Stimulated activated CD8-positive, alpha-beta memory T cell treated with anti-CD3 and anti-CD28 coated beads, Interleukin-2, amount 100 ng/mL, for 48 hours (primary cell): ENCODE data around the gene RPL36.
A peak's percentile ranks its signal among the peaks of the same experiment; 100 is the strongest.
"Not testable (repeated sequence)": the region's sequence is repeated elsewhere in the genome, so short reads cannot be mapped to it uniquely, and the experiment has no call there.

Source experiments
- DNase-seq, 2 donors: peaks; one replicate each; pipeline ENCODE4 v3.0.0-alpha.2; 2020; ENCODE audit warnings: low read depth in 2 of 2

Gene RPL36

DNA sequence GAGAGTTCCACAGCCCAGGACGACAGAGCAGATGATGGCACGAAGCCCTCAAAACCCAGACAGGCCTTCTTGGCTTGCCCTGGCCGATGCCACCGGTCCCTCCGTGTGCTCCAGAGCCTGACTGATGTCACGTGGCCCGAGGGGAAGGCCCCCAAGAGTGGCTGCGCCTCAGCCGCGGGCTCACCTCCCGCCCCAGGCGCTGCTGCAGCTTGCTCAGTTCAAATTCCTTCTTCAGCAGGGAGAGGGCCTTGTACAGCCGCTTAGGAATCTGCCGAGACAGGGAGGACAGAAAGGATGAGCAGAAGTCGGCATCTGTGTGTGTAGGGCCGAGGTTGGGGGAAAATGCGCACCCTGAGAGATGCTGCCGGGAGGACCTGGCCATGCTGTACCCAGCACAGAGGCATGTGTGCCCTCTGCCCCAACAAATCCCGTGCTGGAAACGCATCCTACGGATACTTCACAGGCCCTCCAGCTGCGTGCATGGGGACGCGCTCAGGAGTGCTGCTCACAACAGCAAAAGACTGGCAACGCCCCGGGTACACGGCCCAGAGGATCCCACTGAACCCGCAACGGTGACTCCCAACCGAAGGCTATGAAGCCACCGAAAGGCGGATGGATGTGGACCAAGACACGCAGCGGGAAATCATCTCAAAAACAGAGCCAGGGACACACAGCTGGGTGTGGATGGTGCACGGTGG is 16.9 kb downstream of the RPL36 start:
- DNase-seq = no peak

DNA sequence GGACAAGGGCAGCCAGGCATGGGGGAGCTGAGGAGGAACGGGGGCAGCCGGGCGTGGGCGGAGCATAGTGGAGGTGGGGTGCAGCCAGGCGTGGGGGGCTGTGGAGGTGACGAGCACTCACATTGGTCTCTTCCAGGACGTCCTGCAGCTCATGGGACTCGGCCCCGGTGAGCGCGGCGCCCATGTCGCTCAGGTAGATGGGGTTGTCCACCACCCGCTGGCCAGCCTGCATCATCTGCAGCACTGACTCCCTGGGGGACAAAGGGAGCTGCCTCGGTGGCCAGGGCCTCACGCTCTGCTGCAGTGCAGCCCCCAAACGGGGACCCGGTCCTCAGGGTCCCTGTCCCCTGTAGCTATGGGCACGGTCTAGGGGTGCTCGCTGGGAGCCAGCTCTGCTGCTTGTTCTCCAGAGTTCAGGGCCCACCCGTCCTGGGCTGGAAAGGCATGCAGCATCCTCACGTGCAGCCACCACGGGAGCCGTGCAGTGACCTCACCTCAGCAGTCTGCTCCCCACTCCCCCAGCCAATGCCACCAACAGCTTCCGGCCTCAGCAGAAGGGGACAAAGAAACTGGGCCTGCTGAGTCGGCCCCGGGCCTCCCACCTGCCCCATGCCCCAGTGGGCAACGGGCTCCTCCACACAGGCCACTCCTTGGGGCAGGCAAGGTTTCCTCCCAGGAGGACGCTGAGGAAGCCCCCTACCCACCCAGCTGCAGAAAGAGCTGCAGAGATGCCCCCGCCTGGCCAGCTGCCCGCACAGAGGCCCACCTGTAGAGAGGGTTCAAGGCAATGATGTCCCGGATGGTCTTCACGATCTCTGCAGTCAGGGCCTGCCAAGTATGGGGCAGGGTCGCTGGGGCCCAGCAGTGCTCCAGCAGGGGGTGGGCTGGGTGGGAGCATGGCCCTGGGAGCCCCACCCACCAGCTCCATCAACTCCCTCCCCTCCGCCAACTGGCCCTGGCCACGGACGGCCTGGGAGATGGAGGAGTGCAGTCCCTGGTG is 17.8 kb downstream of the RPL36 start:
- DNase-seq = no peak

DNA sequence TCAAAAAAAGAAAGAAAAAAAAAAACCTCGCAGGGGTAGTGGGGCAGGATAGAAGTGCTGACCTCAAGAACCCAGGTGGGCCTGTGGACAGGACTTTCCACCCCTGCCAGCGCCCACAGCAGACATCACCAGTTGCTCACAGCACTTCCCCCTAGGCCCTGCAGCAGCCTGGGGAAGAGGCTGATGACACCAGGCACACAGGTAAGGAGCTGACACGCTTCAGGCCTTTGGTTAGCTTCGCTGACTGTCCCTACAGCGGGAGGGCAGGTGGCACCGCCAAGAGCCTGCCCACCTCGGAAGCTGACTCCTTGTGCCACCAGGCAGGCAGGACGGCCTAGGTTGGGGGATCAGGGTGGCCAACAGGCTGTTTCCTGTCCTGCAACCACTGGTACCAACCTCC is 20.9 kb downstream of the RPL36 start:
- DNase-seq = no peak

DNA sequence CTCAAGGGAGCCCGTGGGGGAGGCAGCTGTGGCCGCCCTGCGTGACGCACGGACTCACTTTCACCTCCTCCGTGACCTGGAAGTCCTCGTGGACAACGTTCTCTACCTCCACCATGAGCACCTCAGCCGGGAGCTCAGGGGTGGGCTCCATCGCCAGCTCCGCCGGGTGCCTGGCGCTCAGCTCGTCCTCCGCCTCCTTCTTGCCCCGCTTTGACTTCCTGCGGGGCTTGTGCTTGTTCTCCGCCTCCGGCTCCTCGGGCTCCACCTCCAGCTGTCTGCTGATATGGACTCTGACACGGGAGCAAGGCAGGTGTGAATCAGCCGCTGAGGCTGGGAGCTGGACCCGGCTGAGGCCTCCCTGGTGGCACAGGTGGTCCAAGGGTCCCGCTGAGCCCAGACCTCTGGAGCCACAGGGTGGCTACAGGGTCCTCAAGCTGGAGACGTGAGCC is 21.6 kb downstream of the RPL36 start:
- no peak for DNase-seq

DNA sequence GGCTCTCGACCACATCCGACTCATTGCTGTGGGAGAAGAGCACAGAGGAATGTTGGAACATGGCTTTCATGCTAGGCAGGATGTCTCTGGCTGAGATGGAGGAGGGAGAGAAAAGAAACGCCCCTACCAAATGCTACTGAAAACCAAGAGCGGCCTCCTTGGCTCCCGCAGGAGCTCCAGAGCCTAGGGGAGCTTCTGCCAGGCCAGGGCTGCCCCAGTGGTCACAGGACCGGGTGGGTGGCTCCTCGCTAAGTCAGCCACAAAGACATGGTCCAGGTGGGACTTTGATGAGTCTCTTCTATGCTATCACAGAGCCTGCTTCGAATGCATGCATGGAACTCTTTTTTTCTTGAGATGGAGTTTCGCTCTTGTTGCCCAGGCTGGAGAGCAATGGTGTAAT is 23.1 kb downstream of the RPL36 start:
- DNase-seq = no peak

DNA sequence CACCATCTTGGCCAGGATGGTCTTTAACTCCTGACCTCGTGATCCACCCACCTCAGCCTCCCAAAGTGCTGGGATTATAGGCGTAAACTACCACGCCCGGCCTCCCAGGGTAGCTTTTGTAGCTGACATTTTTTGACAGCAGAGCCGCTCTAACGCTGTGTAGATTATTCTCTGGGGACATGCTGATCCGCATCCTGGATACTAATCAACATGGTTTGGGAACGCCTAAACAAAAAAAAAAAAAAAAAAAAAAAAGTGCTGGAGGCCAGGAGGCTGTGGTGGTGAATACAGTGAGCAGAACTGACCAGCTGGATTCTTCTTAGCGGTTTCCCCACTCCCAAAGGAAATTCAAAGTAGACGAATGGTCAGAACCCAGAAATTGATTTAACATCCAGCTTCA is 24.7 kb downstream of the RPL36 start:
- no peak for DNase-seq

DNA sequence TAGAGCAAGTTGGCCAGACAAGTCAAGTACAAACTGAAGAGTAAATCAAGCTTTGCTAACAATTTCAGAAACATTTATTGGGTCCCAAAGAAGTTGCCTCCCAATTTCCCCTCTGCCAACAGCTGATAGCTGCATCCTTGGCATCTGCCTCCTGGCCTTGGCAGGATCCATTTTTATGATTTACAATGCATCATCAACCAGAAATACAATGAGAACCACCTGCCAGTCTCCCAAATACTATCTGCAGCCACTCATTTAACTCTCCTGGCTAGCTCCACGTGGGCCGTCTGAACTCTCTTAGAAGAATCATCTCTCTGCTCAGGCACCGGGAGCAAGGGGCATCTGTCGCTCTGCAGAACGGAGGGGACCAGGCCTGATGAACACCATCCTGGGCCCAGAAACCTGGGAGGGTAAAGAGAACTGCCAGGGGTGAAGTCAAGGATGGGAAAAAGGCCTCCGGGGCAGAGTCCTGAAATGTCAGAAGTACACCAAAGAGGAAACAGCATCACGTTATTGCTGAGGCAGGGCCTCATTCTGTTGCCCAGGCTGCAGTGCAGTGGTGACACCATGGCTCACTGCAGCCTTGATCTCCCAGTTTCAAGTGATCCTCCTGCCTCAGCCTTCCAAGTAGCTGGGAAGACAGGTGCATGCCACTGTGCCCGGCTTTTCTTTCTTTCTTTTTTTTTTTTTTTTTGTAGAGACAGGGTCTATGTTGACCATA is 27.3 kb downstream of the RPL36 start:
- DNase-seq = no peak

DNA sequence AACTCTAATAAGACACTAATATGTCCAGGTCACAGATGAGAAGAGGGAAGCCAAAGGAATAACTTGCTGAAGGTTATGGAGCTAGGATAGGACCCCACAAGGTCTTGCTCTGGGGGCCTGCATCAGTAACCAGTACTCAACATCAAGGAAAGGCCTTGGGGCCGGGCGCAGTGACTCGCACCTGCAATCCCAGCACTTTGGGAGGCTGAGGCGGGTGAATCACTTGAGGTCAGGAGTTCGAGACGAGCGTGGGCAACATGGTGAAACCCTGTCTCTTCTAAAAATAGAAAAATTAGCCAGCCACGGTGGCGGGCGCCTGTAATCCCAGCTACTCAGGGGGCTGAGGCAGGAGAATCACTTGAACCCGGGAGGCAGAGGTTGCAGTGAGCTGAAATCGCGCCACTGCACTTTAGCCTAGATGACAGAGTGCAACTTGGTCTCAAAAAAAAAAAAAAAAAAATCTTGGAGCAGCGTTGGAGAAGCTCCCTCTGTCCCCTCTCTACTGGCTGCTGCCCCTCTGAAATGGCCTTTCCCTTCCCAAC is 28.0 kb downstream of the RPL36 start:
- peak in 1 of 2 donors; percentile 62 for DNase-seq

DNA sequence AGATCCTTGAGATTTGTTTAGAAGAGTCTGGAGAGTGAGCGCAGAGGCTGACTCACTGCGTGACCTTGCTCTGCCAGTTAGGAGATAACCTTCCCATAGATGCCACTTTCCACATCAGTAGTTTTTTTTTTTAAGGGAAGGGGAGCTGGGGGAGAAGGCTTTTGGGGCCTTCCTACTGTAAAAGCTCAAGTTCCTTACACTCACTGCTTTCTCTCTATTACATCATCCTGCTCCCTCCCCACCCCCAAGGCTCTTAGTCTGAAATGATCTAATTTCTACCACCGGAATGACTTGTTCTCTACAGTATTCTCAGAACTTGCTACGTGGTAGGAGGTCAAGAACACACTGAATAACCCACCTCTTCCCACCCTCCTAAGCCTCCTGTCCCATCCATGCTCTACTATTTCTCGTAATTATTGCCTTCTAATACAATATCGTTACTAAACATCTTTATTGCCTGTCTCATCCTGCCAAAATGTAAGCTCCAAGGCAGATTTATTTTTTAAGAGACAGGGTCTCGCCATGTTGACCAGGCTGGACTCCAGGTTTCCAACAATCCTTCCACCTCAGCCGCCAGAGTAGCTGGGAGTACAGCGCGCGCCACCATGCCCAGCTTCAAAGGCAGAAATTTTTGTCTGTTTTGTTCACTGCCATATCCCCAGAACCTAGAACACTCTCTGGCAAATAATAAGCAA is 28.6 kb downstream of the RPL36 start:
- peak in 1 of 2 donors; percentile 40 for DNase-seq

DNA sequence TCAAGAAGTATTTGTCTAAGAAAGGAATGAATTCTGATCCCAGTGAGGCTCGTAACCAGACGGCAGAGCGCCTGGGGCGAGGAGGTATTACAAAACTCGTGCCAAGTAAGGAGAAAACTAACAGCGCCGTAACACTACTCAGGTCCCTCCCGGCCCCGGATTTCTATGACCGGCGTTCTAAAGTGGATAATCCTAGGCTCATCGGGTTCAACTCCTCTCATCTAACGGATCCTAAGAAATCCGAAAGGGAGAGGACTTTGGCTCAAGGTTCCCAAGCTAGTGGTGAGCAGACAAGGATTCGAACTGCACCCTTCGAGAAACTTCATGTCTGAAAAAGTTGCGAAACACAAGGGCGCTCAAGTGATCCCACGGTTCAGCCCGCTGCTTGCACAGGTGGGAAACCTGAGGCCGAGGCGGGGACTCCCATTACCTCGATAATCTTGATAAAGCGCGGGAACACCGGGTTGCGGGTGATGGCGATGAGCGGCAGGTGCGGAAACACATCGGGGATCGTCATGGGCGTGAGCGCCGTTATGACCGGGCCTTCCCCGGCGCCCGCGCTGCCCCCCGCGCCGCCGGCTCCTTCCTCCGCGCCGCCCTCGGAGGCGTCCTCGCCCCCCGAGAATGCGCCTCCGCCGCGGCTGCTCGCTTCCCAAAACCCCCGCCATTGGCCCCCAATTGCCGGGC is 29.3 kb downstream of the RPL36 start:
- DNase-seq = no peak

DNA sequence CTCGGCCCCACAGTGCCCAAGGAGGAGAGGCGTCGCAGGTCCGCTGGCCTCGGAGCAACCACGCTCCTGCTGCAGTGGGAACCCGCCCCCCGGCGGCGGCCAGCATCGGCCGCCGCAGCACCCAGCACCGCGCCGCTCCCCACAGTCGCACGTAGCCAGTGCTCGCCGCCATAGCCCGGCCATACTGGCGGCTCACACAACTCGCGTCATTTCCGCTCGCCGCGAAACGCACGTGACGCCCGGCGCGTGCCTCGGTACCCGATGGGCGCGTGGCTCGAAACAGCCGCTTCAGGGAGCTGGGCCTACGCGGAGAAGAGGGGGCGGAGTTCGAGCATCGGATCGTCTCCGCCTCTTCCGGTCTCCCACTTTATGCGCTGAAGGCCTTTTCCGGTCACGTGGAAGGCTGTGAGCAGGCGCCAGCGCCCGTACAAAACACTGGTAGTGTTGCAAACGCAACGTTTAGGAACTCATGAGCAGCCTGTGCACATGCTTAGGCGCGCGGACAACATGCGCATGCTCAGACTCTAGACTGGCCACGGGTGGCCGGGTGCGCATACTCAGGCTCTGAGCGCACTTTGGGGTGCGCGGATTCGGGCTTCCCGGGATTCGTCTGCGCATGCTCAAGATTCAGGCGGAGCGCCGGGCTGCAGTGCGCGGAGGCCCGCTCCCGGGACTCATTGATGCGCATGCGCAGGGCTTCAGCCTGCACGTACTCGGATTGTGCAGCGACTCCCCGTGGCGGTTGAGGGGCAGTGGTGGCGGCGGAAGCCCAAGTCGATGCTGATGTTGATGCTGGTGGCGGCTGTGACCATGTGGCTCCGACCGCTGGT is 30.1 kb downstream of the RPL36 start, which contains the start of the genes CATSPERD and LONP1:
Gene CATSPERD (plus strand): TSS at position 677 of the 830 bp plus-strand sequence. CDS start 101 bp downstream, at position 778.
Gene LONP1 (minus strand): TSS at position 186 of the 830 bp plus-strand sequence. CDS start 14 bp downstream, at position 172.
- DNase-seq = peak; percentile 96 to 98

DNA sequence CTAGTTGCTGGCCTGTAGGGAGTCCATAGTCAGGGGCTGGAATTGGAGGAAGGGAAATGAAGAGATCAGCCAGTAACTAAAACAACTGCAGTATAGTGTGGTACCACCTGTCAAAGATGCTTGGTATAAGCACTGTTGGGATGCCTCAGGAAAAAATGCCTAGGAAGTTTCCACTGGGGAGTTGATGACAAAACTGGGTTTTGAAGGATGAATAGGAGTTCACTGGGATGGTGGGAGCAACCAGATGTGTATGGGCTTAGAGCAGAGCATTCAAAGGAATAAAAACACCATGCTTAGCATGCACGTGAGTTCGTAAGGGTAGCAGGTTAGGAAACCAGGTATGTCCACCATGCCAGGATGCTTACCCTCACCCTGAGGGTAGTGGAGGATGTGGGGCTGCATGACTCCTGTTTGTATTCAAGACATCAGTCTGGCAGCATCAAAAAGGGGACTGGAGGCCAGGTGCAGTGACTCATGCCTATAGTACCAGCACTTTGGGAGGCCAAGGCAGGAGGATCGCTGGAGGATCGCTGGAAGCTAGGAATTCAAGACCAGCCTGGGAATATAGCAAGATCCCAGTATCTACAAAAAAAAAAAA is 37.5 kb downstream of the RPL36 start:
- DNase-seq = no peak

DNA sequence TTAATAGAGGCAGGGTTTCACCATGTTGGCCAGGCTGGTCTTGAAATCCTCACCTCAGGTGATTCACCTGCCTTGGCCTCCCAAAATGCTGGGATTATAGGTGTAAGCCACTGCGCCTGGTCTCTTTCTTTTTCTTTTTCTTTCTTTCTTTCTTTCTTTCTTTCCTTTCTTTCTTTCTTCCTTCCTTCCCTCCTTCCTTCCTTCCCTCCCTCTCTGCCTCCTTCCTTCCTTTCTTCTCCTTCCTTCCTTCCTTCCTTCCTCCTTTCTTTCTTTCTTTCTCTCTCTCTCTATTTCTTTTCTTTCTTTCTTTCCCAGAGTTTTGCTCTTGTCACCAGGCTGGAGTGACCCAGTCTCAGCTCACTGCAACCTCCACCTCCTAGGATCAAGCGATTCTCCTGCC is 43.1 kb downstream of the RPL36 start:
- not testable (repeated sequence) for DNase-seq

DNA sequence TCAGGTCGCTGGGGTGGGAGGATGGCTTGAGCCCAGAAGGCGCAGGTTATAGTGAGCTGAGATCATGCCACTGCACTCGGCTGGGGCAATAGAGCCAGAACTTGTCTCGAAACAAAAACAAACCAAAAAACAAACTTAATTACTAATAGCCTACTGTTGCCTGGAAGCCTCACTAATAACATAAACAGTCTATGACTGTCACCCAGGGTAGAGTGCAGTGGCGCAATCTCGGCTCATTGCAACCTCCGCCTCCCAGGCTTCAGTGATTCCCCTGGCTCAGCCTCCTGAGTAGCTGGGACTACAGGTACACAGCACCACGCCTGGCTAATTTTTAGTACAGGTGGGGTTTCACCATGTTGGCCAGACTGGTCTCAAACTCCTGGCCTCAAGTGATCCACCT is 48.3 kb downstream of the RPL36 start:
- no peak for DNase-seq
